Measurements from ENCODE around the gene DLG2. TPM values are rescaled to one million over a fixed set of nuclear protein-coding genes. Genes with fewer than 3 reads are reported as not detected.

DLG2 gene
- total RNA-seq, 1 donor from 2014 or later: 1.8 TPM

DNA sequence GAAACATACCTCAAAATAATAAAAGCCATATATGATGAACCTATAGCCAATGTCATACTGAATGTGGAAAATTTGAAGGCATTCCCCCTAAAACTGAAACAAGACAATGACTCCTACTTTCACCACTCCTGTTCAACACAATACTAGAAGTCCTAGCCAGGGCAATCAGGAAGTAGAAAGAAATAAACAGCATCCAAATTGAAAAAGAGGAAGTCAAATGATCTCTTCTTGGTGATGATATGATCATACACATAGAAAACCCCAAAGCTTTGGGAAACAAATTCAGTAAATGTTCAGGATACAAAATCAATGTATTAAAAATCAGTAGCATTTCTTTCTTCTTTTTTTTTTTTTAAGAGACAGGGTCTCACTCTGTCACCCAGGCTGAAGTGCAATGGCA lies 109.9 kb downstream of the DLG2 start:
- Histone ChIP-seq H4K20me1 (ENCODE audit: insufficient read depth, low read length) (no peaks in the 10 kb centered on the region), H3K9me3 (ENCODE audit: insufficient read depth, low read depth, low read length) (no peaks in the 10 kb centered on the region), H3K4me3 (ENCODE audit: insufficient read depth, low read depth, low read length) (no peak overlapping the region), H3K4me2 (ENCODE audit: low read length) (no peak overlapping the region), H3K9ac (ENCODE audit: low read length) (no peak overlapping the region), H3K27ac (ENCODE audit: low read depth, low read length) (no peak overlapping the region), H2AFZ (ENCODE audit: low read depth, low read length) (no peak overlapping the region), H3K36me3 (ENCODE audit: insufficient read depth, low read length) (no peaks in the 10 kb centered on the region), H3K27me3 (ENCODE audit: insufficient read depth, low read length) (no peaks in the 10 kb centered on the region), H3K4me1 (ENCODE audit: insufficient read depth, low read length) (no peaks in the 10 kb centered on the region), H3K79me2 (ENCODE audit: insufficient read depth, low read length) (no peaks in the 10 kb centered on the region)
- FAIRE-seq (no peak), DNase-seq (ENCODE audit: low read depth) (no peak)
- no peak overlapping the region for H3K27ac Mint-ChIP-seq (ENCODE audit: unreplicated experiment)
- no peak for TF ChIP-seq EZH2 (IDR thresholded peaks at IDR 0.05; ENCODE audit: insufficient read depth, low read length)
- TF ChIP-seq, protein P1, sequence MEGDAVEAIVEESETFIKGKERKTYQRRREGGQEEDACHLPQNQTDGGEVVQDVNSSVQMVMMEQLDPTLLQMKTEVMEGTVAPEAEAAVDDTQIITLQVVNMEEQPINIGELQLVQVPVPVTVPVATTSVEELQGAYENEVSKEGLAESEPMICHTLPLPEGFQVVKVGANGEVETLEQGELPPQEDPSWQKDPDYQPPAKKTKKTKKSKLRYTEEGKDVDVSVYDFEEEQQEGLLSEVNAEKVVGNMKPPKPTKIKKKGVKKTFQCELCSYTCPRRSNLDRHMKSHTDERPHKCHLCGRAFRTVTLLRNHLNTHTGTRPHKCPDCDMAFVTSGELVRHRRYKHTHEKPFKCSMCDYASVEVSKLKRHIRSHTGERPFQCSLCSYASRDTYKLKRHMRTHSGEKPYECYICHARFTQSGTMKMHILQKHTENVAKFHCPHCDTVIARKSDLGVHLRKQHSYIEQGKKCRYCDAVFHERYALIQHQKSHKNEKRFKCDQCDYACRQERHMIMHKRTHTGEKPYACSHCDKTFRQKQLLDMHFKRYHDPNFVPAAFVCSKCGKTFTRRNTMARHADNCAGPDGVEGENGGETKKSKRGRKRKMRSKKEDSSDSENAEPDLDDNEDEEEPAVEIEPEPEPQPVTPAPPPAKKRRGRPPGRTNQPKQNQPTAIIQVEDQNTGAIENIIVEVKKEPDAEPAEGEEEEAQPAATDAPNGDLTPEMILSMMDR (IDR thresholded peaks at IDR 0.05; ENCODE audit: insufficient read depth, low read depth, low read length): no peak
- H3K4me3 Mint-ChIP-seq (ENCODE audit: unreplicated experiment): no peak overlapping the region
- no peaks in the 10 kb centered on the region for H3K36me3 Mint-ChIP-seq (ENCODE audit: low read depth, unreplicated experiment)
- no peaks in the 10 kb centered on the region for H3K27me3 Mint-ChIP-seq (ENCODE audit: low read depth, unreplicated experiment)
- peaks cover 6% of the 10 kb centered on the region for H3K9me3 Mint-ChIP-seq (ENCODE audit: unreplicated experiment)
- no peaks in the 10 kb centered on the region for H3K4me1 Mint-ChIP-seq (ENCODE audit: low read depth, unreplicated experiment)

- H3K36me3 ChIP-seq (ENCODE audit: insufficient read depth, low read length): no peaks in the 10 kb centered on the region
- Mint-ChIP-seq H3K27ac (ENCODE audit: unreplicated experiment) (no peak overlapping the region), H3K9me3 (ENCODE audit: unreplicated experiment) (no peaks in the 10 kb centered on the region), H3K27me3 (ENCODE audit: low read depth, unreplicated experiment) (no peaks in the 10 kb centered on the region), H3K4me1 (ENCODE audit: low read depth, unreplicated experiment) (no peaks in the 10 kb centered on the region), H3K36me3 (ENCODE audit: low read depth, unreplicated experiment) (no peaks in the 10 kb centered on the region), H3K4me3 (ENCODE audit: unreplicated experiment) (no peak overlapping the region)
- DNase-seq (ENCODE audit: low read depth): no peak
- TF ChIP-seq, protein P1 (IDR thresholded peaks at IDR 0.05; ENCODE audit: insufficient read depth, low read depth, low read length): no peak
- TF ChIP-seq EZH2 (IDR thresholded peaks at IDR 0.05; ENCODE audit: insufficient read depth, low read length): no peak
- no peaks in the 10 kb centered on the region for H3K9me3 ChIP-seq (ENCODE audit: insufficient read depth, low read depth, low read length)
- no peak overlapping the region for H3K4me3 ChIP-seq (ENCODE audit: insufficient read depth, low read depth, low read length)
- H3K4me2 ChIP-seq (ENCODE audit: low read length): no peak overlapping the region
- H3K9ac ChIP-seq (ENCODE audit: low read length): no peak overlapping the region
- no peak overlapping the region for H2AFZ ChIP-seq (ENCODE audit: low read depth, low read length)
- no peaks in the 10 kb centered on the region for H3K27me3 ChIP-seq (ENCODE audit: insufficient read depth, low read length)
- H3K27ac ChIP-seq (ENCODE audit: low read depth, low read length): no peak overlapping the region
- no peaks in the 10 kb centered on the region for H3K79me2 ChIP-seq (ENCODE audit: insufficient read depth, low read length)
- no peak for FAIRE-seq
- no peaks in the 10 kb centered on the region for H3K4me1 ChIP-seq (ENCODE audit: insufficient read depth, low read length)
- no peaks in the 10 kb centered on the region for H4K20me1 ChIP-seq (ENCODE audit: insufficient read depth, low read length)
Observed at GRCh38 chr11:85495918-85496317, 131.2 kb downstream of the DLG2 start.

GRCh38 chr11:85494396-85494795 lies 132.7 kb downstream of the DLG2 start:
- no peaks in the 10 kb centered on the region for H3K27me3 Mint-ChIP-seq (ENCODE audit: low read depth, unreplicated experiment)
- TF ChIP-seq, protein P1 (IDR thresholded peaks at IDR 0.05; ENCODE audit: insufficient read depth, low read depth, low read length): no peak
- no peak for TF ChIP-seq EZH2 (IDR thresholded peaks at IDR 0.05; ENCODE audit: insufficient read depth, low read length)

More at GRCh38 chr11:85494396-85494795, 132.7 kb downstream of the DLG2 start:
- Histone ChIP-seq H3K27ac (ENCODE audit: low read depth, low read length) (no peak overlapping the region), H3K79me2 (ENCODE audit: insufficient read depth, low read length) (no peaks in the 10 kb centered on the region), H3K27me3 (ENCODE audit: insufficient read depth, low read length) (no peaks in the 10 kb centered on the region), H3K9ac (ENCODE audit: low read length) (no peak overlapping the region), H3K4me3 (ENCODE audit: insufficient read depth, low read depth, low read length) (no peak overlapping the region), H3K4me2 (ENCODE audit: low read length) (no peak overlapping the region), H3K36me3 (ENCODE audit: insufficient read depth, low read length) (no peaks in the 10 kb centered on the region), H4K20me1 (ENCODE audit: insufficient read depth, low read length) (no peaks in the 10 kb centered on the region), H3K4me1 (ENCODE audit: insufficient read depth, low read length) (no peaks in the 10 kb centered on the region), H3K9me3 (ENCODE audit: insufficient read depth, low read depth, low read length) (no peaks in the 10 kb centered on the region), H2AFZ (ENCODE audit: low read depth, low read length) (no peak overlapping the region)
- Mint-ChIP-seq H3K36me3 (ENCODE audit: low read depth, unreplicated experiment) (no peaks in the 10 kb centered on the region), H3K27ac (ENCODE audit: unreplicated experiment) (no peak overlapping the region), H3K9me3 (ENCODE audit: unreplicated experiment) (no peaks in the 10 kb centered on the region), H3K4me1 (ENCODE audit: low read depth, unreplicated experiment) (no peaks in the 10 kb centered on the region), H3K4me3 (ENCODE audit: unreplicated experiment) (no peak overlapping the region)
- FAIRE-seq (no peak), DNase-seq (ENCODE audit: low read depth) (no peak)
